HG03432 (cell line): Measurements from ENCODE around the gene METTL13.
"Not testable (repeated sequence)": the region's sequence is repeated elsewhere in the genome, so short reads cannot be mapped to it uniquely, and the experiment has no call there.

Experiments
- ATAC-seq: cut with Tn5 transposase; IDR thresholded peaks from one replicate; pipeline ENCODE4 v1.9.1; 2021; ENCODE audit warnings: mild to moderate bottlenecking, moderate library complexity; ENCODE audit not compliant: unreplicated experiment

Gene METTL13

GRCh38 chr1:171769171-171769570 is 12.3 kb upstream of the METTL13 start:
- no peak for ATAC-seq

- no peak for ATAC-seq
These were observed 11.7 kb upstream of the METTL13 start for GRCh38 chr1:171769754-171770153.

DNA sequence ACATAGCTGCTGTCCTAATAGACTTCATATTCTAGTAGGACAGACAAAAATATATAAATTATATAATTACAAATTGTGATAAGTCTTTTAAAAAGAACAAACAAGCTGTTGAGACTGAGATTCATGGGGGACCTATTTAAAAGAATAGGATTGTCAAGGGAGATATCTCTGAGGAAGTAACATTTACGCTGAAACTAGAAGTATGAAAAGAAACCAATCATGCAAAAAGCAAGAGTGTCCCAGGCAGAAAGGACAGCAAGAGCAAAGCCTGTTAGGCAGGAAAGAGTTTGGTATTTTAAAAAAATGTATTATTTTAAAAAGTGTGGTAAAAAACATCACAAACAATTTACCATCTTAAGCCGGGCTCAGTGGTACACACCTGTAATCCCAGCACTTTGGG is 9.1 kb upstream of the METTL13 start:
- ATAC-seq, result peak; percentile 49

DNA sequence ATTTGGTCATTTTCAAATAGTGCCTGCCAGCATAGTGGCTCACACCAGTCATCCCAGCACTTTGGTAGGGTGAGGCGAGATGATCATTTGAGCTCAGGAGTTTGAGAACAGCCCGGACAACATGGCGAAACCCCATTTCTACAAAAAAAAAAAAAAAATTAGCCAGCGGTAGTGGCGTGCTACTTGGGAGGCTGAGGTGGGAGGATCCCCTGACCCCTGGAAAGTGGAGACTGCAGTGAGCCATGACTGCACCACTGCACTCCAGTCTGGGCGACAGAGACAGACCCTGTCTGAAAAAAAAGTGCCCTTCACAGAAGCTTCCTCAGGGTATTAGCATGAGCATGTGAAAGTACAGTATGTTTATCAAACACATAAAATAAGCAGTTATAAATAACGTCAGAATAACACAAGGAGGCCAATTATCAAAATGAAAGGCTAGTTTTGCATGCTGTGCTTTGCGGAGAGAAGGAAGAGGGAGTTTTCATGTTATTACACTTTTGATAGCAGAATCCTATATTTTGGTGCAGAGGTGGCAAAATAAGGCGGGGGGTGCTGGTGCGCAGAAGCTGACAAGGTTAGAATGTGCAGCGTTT is 781 bp upstream of the METTL13 start:
- ATAC-seq, result no peak

GRCh38 chr1:171783816-171784530 is 2.5 kb downstream of the METTL13 start:
- no peak for ATAC-seq

DNA sequence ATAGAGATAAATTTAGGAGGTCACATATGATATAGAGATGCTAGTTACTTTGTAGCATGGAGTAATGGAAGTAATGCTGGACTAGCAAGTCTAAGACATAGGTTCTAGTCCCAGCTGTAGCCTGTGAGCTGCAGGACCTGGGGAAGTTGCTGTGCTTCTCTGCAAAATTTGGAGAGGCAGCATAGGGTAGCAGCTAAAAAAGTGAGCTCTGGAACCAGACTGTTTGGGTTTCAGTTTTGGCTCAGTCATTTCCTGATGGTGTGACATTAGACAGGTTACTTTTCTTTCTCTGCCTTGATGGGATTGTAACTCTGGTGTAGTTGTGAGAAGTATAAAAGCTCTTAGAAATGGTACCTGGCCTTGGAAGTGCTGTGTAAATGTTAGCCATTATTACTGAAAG is 3.3 kb downstream of the METTL13 start:
- ATAC-seq, result no peak

DNA sequence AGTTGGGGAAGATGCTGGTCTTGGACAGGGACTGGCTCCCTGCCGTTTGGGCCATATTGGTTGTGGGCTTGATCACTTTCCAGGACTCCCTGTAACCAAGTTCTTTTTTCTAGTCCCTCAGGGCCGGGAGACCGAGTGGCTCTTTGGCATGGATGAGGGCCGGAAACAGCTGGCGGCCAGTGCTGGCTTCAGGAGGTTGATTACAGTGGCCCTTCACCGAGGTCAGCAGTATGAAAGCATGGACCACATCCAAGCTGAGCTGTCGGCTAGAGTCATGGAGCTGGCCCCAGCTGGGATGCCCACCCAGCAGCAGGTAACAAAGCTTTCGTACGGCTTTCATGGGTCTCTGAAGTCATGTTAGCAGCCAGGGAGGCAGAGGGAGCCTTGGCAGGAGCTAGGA is 4.3 kb downstream of the METTL13 start:
- ATAC-seq, result no peak

DNA sequence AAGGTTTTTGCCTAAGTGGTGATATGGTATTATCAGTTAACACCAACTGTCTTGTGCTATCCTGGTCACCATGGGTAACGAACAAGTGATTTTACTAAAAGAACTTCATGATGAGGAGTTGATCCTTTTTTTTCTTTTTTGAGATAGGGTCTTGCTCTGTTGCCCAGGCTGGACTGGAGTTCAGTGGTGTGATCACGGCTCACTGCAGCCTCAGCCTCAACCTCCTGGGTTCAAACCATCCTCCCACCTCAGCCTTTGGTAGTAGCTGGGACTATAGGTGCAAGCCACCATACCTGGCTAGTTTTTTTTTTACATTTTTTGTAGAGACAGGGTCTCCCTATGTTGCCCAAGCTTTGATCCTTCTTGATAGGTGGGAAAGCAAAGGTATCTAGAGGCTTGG is 5.1 kb downstream of the METTL13 start:
- no peak for ATAC-seq

DNA sequence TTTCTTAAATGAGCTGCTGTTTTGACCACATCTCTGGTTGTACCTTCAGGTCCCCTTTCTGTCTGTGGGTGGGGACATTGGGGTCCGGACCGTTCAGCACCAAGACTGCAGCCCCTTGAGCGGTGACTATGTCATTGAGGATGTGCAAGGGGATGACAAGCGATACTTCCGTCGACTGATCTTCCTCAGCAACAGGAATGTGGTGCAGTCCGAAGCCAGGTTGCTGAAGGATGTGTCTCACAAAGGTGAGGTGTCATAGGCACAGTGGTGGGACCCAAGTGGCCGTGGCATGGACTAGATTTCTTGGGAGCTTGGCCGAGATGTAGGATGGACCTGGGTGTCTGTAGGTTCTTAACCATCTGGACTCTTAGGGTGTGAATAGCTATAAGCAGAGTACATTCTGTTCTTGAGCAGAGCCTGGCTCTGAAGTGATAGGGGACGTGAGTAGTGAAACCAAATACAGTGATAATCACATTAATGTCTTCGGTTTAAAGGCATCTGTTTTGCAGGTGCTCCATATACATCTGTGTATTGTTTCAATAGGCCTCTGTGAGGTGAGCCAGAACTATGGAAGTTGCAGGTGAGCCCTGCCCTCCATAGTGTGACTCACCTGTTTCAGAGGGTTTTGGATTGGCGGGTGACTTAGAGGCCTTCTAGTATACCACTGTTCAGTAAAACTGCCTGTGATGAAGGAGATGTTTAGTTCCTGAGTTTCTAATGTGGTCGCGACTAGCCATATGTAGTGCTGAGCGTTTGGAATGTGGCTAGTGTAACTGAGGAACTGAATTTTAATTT is 6.4 kb downstream of the METTL13 start:
- ATAC-seq, result no peak

DNA sequence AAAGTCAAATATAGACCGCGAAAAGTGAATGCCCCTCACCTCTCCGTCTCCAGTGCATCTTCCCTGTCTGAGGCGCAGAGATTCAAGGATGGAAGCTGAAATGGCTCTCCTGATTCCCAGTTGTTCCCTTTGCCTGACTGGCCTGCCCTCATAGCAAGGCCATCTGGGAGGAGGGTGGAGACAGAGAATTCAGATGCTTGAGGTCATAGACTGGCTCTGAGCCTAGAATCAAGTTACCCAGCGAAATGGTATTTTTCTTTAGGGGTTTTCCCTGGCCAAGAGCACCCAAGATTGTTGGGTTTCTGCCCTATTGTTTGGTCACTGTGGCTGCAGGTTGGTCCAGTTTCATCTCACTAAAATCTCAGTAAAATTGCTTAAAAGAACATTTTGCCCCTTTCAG is 7.2 kb downstream of the METTL13 start:
- ATAC-seq, result no peak

DNA sequence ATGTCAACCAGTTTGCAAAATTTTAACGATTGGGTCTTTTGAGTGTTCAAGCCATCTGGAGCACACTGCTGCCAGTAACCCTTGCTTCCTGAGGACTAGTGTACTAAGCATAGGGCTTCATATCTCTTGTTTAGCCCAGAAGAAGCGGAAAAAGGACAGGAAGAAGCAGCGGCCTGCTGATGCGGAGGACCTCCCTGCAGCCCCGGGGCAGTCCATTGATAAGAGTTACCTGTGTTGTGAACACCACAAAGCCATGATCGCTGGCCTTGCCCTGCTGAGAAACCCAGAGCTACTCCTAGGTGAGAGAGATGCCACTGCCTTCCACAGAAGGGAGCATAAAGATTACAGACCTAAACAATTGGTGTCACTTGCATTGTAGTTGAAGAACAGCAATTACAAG is 8.9 kb downstream of the METTL13 start:
- ATAC-seq, result no peak

- ATAC-seq, result no peak
These were observed 11.4 kb downstream of the METTL13 start for GRCh38 chr1:171792656-171793369.

- ATAC-seq, result no peak
These were observed 12.2 kb downstream of the METTL13 start for GRCh38 chr1:171793636-171794035.

GRCh38 chr1:171794085-171794484 is 12.6 kb downstream of the METTL13 start:
- ATAC-seq, result no peak

DNA sequence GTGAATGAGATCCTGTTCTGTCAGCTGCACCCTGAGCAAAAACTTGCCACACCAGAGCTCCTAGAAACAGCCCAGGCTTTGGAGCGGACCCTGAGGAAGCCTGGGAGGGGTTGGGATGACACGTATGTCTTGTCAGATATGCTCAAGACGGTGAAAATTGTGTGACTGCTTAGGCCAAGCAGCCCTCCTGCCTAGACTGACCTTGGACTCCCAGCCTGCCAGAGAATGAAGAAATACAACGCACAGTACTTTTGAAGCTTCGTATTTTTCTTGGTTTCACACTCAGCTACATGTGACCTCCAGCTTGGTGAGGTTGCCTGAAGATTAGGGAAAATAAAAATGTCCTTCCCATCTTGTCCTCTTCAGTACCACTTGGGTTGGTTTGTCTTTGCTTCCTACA is 15.1 kb downstream of the METTL13 start:
- no peak for ATAC-seq

GRCh38 chr1:171798311-171798710 is 16.9 kb downstream of the METTL13 start:
- no peak for ATAC-seq

- ATAC-seq, result no peak
These were observed 17.3 kb downstream of the METTL13 start for GRCh38 chr1:171798765-171799164.

GRCh38 chr1:171799166-171799565 is 17.7 kb downstream of the METTL13 start:
- ATAC-seq, result no peak

- ATAC-seq, result not testable (repeated sequence)
These were observed 18.2 kb downstream of the METTL13 start for GRCh38 chr1:171799698-171800097.

GRCh38 chr1:171800342-171800741 is 18.9 kb downstream of the METTL13 start:
- no peak for ATAC-seq

DNA sequence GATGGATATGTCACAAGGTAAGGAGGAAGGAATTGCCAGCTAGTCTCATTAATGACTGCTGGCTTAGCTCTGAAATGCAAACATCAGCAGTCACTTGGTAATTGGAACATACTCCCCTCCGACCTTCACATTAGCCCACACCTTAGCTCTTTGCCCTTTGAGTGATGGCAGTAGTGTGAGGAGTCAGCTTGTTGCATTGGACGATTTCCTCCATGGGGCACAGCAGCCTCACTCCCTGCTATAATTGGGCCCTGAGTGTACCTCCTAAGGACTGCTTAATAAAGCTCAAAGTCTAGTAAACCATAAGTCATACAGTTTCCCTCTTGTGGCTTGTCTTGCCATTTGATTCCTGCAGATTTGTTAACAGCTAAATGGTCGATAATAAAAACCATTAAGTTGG is 19.4 kb downstream of the METTL13 start:
- ATAC-seq, result no peak
